Adipocyte (in vitro differentiated cells): ENCODE data around the gene PRDM16.

Experiments used
- DNase-seq: peaks from one replicate; pipeline ENCODE4 v3.0.0-alpha.2; 2015; ENCODE audit warnings: low read depth
- H3K27me3 ChIP-seq: replicated peaks from 2 replicates; pipeline ENCODE4 v1.7.0; 2013; ENCODE audit warnings: mild to moderate bottlenecking, low read length, moderate library complexity; ENCODE audit not compliant: control insufficient read depth, insufficient read depth
- H3K36me3 ChIP-seq: 2 replicates; pipeline ENCODE4 v1.7.0; 2013; ENCODE audit warnings: low read length, mild to moderate bottlenecking, moderate library complexity; ENCODE audit not compliant: control insufficient read depth, insufficient read depth, severe bottlenecking
- H3K4me1 ChIP-seq: 2 replicates; pipeline ENCODE4 v1.7.0; 2013; ENCODE audit warnings: mild to moderate bottlenecking, low read length, moderate library complexity; ENCODE audit not compliant: control insufficient read depth, insufficient read depth
- H3K4me3 ChIP-seq: 2 replicates; pipeline ENCODE4 v1.7.0; 2013; ENCODE audit warnings: mild to moderate bottlenecking, low read length, moderate library complexity
- H3K9ac ChIP-seq: 2 replicates; pipeline ENCODE4 v1.7.0; 2013; ENCODE audit warnings: mild to moderate bottlenecking, low read length, moderate library complexity
- H3K9me3 ChIP-seq: 2 replicates; pipeline ENCODE4 v1.7.0; 2013; ENCODE audit warnings: mild to moderate bottlenecking, low read length, moderate library complexity; ENCODE audit not compliant: control insufficient read depth

The PRDM16 gene

GRCh38 chr1:3319874-3320245, 250.9 kb downstream of the PRDM16 start:
- peak; percentile 68 for DNase-seq

GRCh38 chr1:3320246-3321152, 251.5 kb downstream of the PRDM16 start:
- Histone ChIP-seq H3K4me3 (no peak overlapping the region), H3K36me3 (no peaks in the 10 kb centered on the region), H3K27me3 (peaks cover 26% of the 10 kb centered on the region), H3K9me3 (no peaks in the 10 kb centered on the region), H3K4me1 (no peaks in the 10 kb centered on the region), H3K9ac (no peak overlapping the region)
- DNase-seq, result no peak

More at GRCh38 chr1:3319874-3320245, 250.9 kb downstream of the PRDM16 start:
- Histone ChIP-seq H3K27me3 (peaks cover 26% of the 10 kb centered on the region), H3K9ac (no peak overlapping the region), H3K4me3 (no peak overlapping the region), H3K9me3 (no peaks in the 10 kb centered on the region), H3K4me1 (peaks cover 4% of the 10 kb centered on the region), H3K36me3 (no peaks in the 10 kb centered on the region)

GRCh38 chr1:3321559-3322449, 252.8 kb downstream of the PRDM16 start:
- no peak for DNase-seq
- Histone ChIP-seq H3K36me3 (no peaks in the 10 kb centered on the region), H3K4me3 (no peak overlapping the region), H3K4me1 (no peaks in the 10 kb centered on the region), H3K9me3 (no peaks in the 10 kb centered on the region), H3K9ac (no peak overlapping the region), H3K27me3 (peaks cover 26% of the 10 kb centered on the region)

DNA sequence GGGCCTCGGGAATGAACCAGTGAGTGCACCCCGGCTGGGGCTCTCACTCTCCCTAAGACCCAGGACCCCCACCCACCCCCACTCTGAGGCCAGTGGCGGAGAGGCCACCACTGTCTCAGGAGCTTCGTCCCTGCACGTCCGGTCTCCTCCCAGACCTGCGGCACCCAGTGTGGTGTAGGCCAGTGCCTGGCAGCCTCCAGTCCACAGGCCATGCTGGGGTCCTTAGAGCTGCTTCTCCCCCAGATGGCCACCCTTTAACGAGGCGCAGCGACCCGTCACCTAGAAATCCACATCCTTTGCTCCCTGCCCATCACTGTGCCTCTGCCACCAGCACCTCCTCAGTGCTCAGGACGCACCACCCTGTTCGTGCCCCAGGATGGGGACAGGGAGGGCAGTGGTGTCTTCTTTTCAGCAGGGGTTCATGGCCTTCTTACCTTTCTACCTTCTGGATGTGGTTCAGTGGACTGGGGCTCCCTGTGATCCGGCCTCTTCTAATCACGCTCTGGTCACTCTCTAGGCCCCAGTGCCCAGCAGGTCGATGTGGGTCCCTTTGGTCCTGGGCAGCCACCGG, 253.5 kb downstream of the PRDM16 start:
- H3K4me3 ChIP-seq, result no peak overlapping the region
- no peaks in the 10 kb centered on the region for H3K4me1 ChIP-seq
- no peaks in the 10 kb centered on the region for H3K9me3 ChIP-seq
- H3K27me3 ChIP-seq, result peaks cover 26% of the 10 kb centered on the region
- no peak for DNase-seq
- no peaks in the 10 kb centered on the region for H3K36me3 ChIP-seq
- H3K9ac ChIP-seq, result no peak overlapping the region

DNA sequence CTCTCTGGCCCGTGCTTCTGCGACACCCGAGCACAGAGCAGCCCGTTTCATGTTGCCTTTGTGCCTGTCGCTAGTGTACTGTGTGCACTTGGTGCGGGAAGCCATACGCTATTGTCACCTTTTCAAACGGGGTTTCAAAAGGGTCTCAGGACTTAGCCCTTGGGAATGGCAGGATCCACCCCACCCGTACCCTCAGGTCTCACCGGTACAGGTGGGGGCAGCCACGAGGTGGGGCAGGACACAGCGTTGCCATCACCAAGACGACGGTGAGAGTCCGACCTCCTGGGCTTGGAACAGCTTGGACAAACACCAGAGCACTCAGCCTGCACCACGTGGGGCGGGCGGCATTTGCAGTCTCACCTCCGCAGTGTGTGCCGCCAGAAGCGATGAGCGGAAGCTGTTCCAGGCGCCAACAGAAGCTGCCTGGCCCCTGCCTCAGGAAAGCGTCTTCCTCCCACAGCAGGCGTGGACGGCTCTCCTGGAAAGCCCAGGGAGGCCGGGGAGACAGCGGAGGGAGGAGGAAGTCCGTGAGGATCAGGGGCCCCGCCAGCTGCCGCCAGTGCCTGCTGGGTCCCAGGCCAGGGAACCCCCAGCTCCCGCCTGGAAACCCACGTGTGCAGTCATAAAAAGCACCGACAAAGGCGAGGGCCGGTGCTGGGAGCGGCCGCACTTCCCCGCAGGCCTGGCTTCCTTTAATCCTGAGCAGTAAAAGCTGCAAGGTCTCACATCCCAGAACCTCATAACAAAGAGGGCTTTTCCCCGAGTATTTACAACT, 254.2 kb downstream of the PRDM16 start:
- DNase-seq, result no peak
- Histone ChIP-seq H3K9me3 (no peaks in the 10 kb centered on the region), H3K27me3 (peaks cover 26% of the 10 kb centered on the region), H3K4me3 (no peak overlapping the region), H3K36me3 (no peaks in the 10 kb centered on the region), H3K4me1 (no peaks in the 10 kb centered on the region), H3K9ac (no peak overlapping the region)

DNA sequence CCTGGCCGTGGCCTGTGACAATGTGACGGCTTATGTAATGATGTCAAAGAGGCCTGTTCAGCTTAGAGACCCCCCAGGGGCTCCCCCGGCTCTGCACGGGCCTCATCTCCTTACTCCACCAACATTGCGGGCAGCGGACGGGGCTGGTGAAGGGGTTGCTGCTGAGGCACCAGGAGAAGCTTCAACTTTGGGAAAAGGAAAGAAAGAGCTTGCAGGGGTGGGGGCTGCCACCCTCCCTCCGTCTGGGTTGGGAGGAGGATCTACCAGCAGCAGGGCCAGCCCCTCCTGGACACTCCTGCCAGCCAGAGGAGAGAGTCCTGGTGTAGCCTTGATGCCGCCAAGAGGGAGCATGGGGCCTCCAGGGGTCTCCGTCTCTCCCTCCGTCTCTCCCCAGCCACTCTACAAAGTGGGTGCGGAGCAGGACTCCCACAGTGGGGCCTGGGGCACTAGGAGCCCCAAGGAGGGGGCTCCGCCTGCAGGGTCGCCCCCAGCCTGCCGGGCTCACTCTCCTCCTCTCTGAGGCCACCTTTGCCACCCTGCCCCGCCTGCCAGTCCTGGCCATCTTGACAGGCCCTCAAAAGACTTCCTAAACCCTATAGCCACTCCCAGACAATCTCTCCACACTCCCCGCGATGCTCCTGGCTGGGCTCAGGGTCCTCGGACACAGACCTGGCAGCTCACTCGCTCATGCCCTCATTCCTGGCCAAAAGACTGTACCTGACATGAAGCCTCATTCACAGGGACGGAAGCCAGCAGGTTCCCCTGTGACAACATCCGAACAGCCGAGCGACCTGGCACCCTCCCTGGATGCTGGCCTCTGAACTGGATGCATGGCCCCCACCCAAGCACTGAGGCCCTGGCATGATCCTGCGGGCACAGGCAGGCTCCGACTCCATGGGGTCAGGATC, 255.0 kb downstream of the PRDM16 start:
- no peaks in the 10 kb centered on the region for H3K4me1 ChIP-seq
- no peaks in the 10 kb centered on the region for H3K9me3 ChIP-seq
- H3K27me3 ChIP-seq, result peaks cover 29% of the 10 kb centered on the region
- no peaks in the 10 kb centered on the region for H3K36me3 ChIP-seq
- DNase-seq, result no peak
- H3K9ac ChIP-seq, result no peak overlapping the region
- no peak overlapping the region for H3K4me3 ChIP-seq

DNA sequence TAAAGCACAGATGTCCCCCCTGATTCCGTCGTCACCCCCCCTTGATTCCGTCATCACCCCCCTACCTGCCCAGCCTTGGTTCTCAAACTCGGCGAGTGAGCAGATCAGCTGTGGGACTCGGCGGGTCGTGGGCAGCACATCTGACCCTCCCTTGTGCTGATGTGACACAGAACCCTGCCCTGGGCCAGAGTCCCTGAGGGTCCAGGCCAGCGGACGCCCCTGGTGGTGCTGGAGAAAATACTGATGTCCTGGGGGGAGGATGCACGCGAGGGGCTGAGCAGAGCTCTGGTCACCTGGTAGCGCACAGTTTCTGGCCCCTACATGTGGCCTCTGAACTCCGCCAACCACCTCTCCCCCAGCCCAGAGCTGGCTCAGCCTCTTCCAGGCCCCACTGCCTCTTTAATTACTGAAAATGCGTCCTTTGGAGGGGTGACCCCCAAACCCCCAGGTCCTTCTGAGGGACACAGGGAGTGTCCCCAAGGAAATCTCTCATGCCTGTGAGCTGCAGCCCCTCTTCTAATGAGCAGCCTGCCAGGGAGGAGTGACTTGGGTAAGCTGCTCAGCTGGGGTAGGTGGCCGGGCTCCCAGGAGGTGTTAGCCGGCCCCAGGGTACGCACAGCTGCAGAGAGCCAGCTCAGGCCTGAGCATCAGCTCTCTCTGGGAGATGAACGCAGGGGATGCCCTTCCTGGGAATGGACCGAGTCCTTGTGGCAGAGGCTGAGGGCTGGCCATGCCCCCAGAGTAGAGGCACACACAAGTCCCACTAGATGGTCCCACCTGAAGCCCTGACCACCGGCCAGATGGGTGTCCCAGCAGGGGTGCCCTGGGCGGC, 255.9 kb downstream of the PRDM16 start:
- no peak overlapping the region for H3K9ac ChIP-seq

GRCh38 chr1:3326516-3327388, 257.7 kb downstream of the PRDM16 start:
- no peak overlapping the region for H3K9ac ChIP-seq
- no peaks in the 10 kb centered on the region for H3K4me1 ChIP-seq
- no peaks in the 10 kb centered on the region for H3K9me3 ChIP-seq
- no peak overlapping the region for H3K4me3 ChIP-seq
- no peaks in the 10 kb centered on the region for H3K36me3 ChIP-seq
- no peak for DNase-seq
- H3K27me3 ChIP-seq, result peaks cover 25% of the 10 kb centered on the region

More for the DNA sequence above, 255.9 kb downstream of the PRDM16 start:
- Histone ChIP-seq H3K4me3 (no peak overlapping the region), H3K9me3 (no peaks in the 10 kb centered on the region), H3K4me1 (no peaks in the 10 kb centered on the region), H3K27me3 (peaks cover 29% of the 10 kb centered on the region), H3K36me3 (no peaks in the 10 kb centered on the region)
- DNase-seq, result no peak

DNA sequence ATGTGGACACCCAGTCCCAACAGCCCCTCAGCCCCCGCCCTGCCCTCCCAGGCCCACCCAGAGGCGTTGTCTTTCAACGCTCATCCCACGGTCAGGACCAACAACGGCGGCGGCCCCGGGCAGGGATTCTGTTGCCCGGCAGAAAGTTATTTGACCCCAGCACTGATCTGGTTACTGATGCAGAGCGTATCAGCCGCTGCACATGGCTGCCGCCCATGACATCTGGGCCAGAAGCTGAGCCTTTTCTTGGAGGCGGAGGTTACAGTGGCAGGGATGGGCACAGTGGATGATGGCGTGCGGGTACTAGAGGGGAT, 258.3 kb downstream of the PRDM16 start:
- Histone ChIP-seq H3K4me3 (no peak overlapping the region), H3K9me3 (no peaks in the 10 kb centered on the region), H3K27me3 (peaks cover 25% of the 10 kb centered on the region), H3K9ac (no peak overlapping the region), H3K36me3 (no peaks in the 10 kb centered on the region), H3K4me1 (no peaks in the 10 kb centered on the region)
- no peak for DNase-seq
